ENCODE data around the gene AQP1.

DNA sequence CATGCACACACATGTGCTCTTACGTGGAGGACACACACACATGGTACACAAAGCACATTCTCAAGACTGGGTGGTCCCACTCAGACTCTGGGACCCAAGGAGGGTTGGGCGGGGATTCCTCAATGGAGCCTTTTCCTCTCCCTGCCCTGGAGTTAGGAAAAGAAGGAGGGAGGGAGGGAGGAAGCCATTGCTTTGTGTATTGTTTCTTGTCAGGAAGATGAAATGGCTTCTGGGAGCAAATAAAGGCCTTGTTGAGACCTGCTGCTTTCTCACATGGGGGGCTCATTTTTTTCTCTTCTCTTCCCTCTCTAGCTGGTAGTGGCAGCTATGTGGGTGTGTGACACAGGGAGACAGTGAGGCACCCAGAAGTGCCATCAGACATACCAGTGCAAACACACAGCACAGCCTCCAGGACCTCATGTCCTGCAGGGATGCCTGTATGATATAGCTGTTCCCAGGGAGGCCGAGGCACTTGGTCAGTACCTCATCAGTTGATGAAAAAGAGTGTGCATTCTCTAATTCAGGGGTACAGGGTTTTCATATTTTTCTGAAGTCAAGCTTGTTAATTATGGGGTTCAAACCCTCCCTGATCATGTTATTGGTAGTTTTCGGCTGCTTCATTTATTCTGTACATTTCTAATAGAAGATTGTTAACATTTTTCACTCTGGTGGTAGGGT, 5.7 kb downstream of the AQP1 start:
- TF ChIP-seq, protein P1, sequence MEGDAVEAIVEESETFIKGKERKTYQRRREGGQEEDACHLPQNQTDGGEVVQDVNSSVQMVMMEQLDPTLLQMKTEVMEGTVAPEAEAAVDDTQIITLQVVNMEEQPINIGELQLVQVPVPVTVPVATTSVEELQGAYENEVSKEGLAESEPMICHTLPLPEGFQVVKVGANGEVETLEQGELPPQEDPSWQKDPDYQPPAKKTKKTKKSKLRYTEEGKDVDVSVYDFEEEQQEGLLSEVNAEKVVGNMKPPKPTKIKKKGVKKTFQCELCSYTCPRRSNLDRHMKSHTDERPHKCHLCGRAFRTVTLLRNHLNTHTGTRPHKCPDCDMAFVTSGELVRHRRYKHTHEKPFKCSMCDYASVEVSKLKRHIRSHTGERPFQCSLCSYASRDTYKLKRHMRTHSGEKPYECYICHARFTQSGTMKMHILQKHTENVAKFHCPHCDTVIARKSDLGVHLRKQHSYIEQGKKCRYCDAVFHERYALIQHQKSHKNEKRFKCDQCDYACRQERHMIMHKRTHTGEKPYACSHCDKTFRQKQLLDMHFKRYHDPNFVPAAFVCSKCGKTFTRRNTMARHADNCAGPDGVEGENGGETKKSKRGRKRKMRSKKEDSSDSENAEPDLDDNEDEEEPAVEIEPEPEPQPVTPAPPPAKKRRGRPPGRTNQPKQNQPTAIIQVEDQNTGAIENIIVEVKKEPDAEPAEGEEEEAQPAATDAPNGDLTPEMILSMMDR (IDR thresholded peaks at IDR 0.05): no peak
- TF ChIP-seq TFCP2L1 (CRISPR knock-in tag; IDR thresholded peaks at IDR 0.05) (no peak), POLR2A (IDR thresholded peaks at IDR 0.05; ENCODE audit: low read length) (no peak), POLR2AphosphoS2 (conservative IDR thresholded peaks at IDR 0.05; ENCODE audit: low read length) (no peak), NR3C1 (IDR thresholded peaks at IDR 0.05) (no peak), RFX5 (IDR thresholded peaks at IDR 0.05) (no peak), CBX8 (IDR thresholded peaks at IDR 0.05) (no peak), JUNB (IDR thresholded peaks at IDR 0.05) (no peak), EP300 (IDR thresholded peaks at IDR 0.05) (no peak), RNF2 (IDR thresholded peaks at IDR 0.05; ENCODE audit: borderline replicate concordance, low read depth) (no peak), SMC3 (IDR thresholded peaks at IDR 0.05) (no peak)
- TF ChIP-seq, protein P2, sequence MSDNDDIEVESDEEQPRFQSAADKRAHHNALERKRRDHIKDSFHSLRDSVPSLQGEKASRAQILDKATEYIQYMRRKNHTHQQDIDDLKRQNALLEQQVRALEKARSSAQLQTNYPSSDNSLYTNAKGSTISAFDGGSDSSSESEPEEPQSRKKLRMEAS (IDR thresholded peaks at IDR 0.05): no peak
- TF ChIP-seq, protein P3, sequence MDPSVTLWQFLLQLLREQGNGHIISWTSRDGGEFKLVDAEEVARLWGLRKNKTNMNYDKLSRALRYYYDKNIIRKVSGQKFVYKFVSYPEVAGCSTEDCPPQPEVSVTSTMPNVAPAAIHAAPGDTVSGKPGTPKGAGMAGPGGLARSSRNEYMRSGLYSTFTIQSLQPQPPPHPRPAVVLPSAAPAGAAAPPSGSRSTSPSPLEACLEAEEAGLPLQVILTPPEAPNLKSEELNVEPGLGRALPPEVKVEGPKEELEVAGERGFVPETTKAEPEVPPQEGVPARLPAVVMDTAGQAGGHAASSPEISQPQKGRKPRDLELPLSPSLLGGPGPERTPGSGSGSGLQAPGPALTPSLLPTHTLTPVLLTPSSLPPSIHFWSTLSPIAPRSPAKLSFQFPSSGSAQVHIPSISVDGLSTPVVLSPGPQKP (IDR thresholded peaks at IDR 0.05; ENCODE audit: low read depth, low read length): no peak

Measured in A549 (cell line).